Activated B cell treated with CpG ODN at 0.5 μM for 24 hours (primary cell): ENCODE results near the gene RACGAP1. TPM values are rescaled to one million over a fixed set of nuclear protein-coding genes. Genes with fewer than 3 reads are reported as not detected.

ENCODE experiments used
- ATAC-seq: fragments of 200-7000 bp; cut with Tn5 transposase; one replicate; pipeline ENCODE4 v1.10.0; 2021; ENCODE audit warnings: low read depth, mild to moderate bottlenecking, moderate library complexity
- CTCF ChIA-PET: fragments of 350-600 bp; sonication (Branson Sonifier 250); formaldehyde crosslinking; loops from one replicate; lab custom pipeline; 2021; ENCODE audit warnings: antibody characterized with exemption; lab: Charles Lee
- POLR2A ChIA-PET: fragments of 350-600 bp; sonication (Branson Sonifier 250); formaldehyde crosslinking; loops from one replicate; lab custom pipeline; 2021; ENCODE audit warnings: antibody characterized with exemption; lab: Charles Lee
- DNase-seq: peaks from one replicate; pipeline ENCODE4 v3.0.0; 2022
- H3K27ac Mint-ChIP-seq: one replicate; pipeline ENCODE4 v1.8.0; 2020; ENCODE audit warnings: mixed read lengths
- H3K27me3 Mint-ChIP-seq: one replicate; pipeline ENCODE4 v1.8.0; 2021; ENCODE audit warnings: mixed read lengths
- H3K36me3 Mint-ChIP-seq: one replicate; pipeline ENCODE4 v1.8.0; 2021; ENCODE audit warnings: low read depth, mixed read lengths
- H3K4me1 Mint-ChIP-seq: one replicate; pipeline ENCODE4 v1.8.0; 2021; ENCODE audit warnings: mixed read lengths
- H3K4me3 Mint-ChIP-seq: one replicate; pipeline ENCODE4 v1.8.0; 2020; ENCODE audit warnings: mild to moderate bottlenecking, mixed read lengths
- H3K9me3 Mint-ChIP-seq: one replicate; pipeline ENCODE4 v1.8.0; 2020; ENCODE audit warnings: mixed read lengths
- intact Hi-C: fragments of 100-400 bp; cut with micrococcal nuclease; formaldehyde crosslinking; loops from one replicate; pipeline ENCODE4 v1.15.1; 2024
- total RNA-seq: library from RNA; stranded (reverse); gene quantifications from 2 replicates; pipeline ENCODE4 v1.2.3, GENCODE V29; 2022
- TF ChIP-seq, protein P1 (sequence below): fragments of 200-600 bp; IDR thresholded peaks from one replicate; pipeline ENCODE4 v1.8.0; 2022; ENCODE audit warnings: antibody characterized with exemption, mild to moderate bottlenecking

Gene RACGAP1
- total RNA-seq, 1 donor from 2014 or later = 12.6 TPM

DNA sequence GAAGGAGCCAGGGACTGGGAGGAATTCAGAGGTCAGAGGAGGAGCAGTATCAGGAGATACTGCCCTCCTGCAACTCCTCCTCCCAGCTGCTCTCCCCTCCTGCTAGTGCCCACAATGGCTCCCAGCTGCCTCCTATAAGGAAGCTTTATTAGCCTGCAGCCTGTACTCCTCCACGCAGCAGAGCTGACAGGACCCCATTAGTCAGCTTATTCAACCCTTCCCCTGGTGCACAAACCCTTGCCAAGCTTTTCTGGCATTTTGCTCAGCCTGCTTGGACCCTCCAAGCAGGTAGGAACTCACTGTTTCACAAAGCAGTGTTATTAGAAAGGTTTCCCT is 81.7 kb downstream of the RACGAP1 start:
- TF ChIP-seq, protein P1, sequence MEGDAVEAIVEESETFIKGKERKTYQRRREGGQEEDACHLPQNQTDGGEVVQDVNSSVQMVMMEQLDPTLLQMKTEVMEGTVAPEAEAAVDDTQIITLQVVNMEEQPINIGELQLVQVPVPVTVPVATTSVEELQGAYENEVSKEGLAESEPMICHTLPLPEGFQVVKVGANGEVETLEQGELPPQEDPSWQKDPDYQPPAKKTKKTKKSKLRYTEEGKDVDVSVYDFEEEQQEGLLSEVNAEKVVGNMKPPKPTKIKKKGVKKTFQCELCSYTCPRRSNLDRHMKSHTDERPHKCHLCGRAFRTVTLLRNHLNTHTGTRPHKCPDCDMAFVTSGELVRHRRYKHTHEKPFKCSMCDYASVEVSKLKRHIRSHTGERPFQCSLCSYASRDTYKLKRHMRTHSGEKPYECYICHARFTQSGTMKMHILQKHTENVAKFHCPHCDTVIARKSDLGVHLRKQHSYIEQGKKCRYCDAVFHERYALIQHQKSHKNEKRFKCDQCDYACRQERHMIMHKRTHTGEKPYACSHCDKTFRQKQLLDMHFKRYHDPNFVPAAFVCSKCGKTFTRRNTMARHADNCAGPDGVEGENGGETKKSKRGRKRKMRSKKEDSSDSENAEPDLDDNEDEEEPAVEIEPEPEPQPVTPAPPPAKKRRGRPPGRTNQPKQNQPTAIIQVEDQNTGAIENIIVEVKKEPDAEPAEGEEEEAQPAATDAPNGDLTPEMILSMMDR = no peak
- peaks cover 14% of the 10 kb centered on the region for H3K4me1 Mint-ChIP-seq
- DNase-seq (no peak), ATAC-seq (no peak)
- H3K36me3 Mint-ChIP-seq = no peaks in the 10 kb centered on the region
- intact Hi-C loops = no loop called here
- H3K4me3 Mint-ChIP-seq = no peak overlapping the region
- H3K27me3 Mint-ChIP-seq = peaks cover 4% of the 10 kb centered on the region
- POLR2A ChIA-PET = no interaction called here
- H3K9me3 Mint-ChIP-seq = no peaks in the 10 kb centered on the region
- CTCF ChIA-PET = interaction anchor here (1.0 to 2.5 kb wide), 3 partner anchors 24 to 127 kb away, joined by 3 to 9 read pairs (median 4); no protein-coding TSS in a partner anchor
- H3K27ac Mint-ChIP-seq = no peak overlapping the region

DNA sequence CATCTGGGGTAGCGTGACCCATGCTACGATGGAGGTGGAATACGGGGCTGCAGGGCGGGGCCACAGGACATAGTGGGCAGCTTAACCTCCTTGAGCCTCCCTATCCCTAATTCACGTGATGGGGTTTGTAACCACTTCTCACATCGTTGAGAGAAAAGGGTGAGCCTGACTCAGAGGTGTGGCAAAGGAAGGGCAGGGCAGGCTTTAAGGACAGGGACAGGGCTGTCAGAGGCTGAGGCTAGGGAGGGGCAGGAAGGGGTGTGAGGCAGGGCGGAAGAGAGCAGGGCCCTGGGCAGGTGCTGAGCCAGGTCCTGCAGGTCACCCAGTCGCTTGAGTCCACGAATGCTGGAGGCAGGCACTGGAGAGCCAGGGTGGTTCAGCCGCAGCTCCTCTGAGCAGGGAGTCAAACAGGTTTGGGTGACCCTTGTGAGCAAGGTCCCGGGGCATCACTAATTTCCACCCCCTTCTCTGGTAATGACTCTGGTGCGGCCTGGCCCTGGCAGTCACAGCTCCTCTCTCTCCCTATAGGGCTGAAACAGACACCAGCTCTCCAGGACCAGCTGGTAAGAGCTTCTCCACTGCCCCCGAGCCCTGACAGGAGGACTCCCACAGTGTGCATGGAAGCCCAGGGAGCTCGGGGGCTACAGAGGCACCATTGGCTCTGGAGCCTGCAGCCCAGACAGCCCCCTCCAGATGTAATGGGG is 82.2 kb downstream of the RACGAP1 start:
- TF ChIP-seq, protein P1 = no peak
- no peak overlapping the region for H3K27ac Mint-ChIP-seq
- no peaks in the 10 kb centered on the region for H3K9me3 Mint-ChIP-seq
- peaks cover 4% of the 10 kb centered on the region for H3K27me3 Mint-ChIP-seq
- ChIA-PET POLR2A (no interaction called here), CTCF (interaction anchor here (1.0 to 2.5 kb wide), 3 partner anchors 24 to 128 kb away, joined by 3 to 9 read pairs (median 4); no protein-coding TSS in a partner anchor)
- ATAC-seq = no peak
- intact Hi-C loops = no loop called here
- no peak overlapping the region for H3K4me3 Mint-ChIP-seq
- no peaks in the 10 kb centered on the region for H3K36me3 Mint-ChIP-seq
- DNase-seq = no peak
- H3K4me1 Mint-ChIP-seq = peaks cover 14% of the 10 kb centered on the region

DNA sequence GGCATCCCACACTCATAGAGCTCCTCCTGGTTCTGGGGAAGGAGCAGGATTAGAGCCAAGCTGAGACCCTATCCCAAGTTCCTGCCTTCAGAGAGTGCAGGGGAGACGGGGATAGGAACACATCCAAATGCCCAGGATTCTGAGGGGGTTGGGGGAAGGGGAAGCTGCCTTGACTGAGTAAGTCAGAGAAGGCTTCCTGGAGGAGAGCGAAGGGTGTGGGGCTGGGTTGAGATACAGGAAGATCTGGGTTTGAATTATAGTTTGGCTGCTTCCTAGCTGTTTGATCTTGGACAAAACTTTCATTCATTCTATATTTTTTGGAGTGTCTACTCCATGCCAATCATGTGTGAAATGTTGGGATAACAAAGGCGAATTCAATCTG is 82.8 kb downstream of the RACGAP1 start:
- intact Hi-C loops = no loop called here

DNA sequence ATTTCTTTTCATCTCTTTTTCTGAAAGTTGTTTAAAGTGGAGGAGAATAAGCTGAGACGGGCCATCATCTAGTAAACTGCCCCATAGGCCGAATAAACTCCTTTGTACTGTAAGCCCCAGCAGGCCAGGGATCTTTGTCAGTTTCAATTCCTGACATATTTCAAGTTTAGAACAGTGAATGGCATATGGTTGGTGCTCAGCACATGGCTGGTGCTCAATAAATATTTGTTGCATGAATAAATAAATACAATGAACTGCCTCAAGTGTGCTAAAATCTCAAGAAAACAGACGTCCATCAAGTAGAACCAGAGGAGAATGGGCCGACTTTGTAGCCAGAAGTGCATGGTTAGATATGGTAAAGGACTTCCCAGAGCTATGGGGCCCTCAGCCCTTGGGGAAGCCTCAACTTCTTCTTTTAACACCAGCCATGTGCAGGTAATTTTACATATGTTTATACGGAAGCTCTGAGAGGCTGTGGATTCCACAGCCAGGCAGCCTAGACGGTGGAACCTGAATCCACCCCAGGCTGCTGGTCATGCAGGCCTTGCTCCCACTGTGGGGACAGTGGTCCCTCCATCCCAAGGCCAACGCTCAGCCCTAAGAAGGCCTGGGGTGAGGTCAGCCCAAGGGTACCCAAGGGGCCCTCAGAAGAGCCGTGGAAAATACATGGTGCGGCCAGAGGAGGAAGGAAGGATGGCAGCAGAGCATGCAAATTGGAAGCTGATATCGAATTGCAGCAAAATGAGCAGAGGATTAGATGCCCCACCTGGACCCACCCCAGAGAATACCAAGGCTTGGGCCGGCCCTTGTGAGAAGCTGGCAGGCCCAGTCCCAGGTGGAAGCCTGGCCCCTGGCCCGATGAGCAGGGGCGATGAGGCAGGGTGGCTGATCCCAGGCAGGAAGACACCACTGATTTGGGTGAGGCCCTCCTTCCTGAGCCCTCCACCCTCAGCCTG is 83.5 kb downstream of the RACGAP1 start:
- intact Hi-C loops = no loop called here

More for the DNA sequence above, 82.8 kb downstream of the RACGAP1 start:
- Mint-ChIP-seq H3K4me3 (no peak overlapping the region), H3K36me3 (no peaks in the 10 kb centered on the region), H3K4me1 (peaks cover 14% of the 10 kb centered on the region), H3K27me3 (peaks cover 4% of the 10 kb centered on the region), H3K27ac (no peak overlapping the region), H3K9me3 (no peaks in the 10 kb centered on the region)
- TF ChIP-seq, protein P1 = no peak
- ChIA-PET CTCF (interaction anchor here (1.1 to 2.5 kb wide), 2 partner anchors 25 to 129 kb away, joined by 3 to 9 read pairs; no protein-coding TSS in a partner anchor), POLR2A (no interaction called here)
- ATAC-seq (no peak), DNase-seq (no peak)

More for the DNA sequence above, 83.5 kb downstream of the RACGAP1 start:
- H3K4me3 Mint-ChIP-seq = no peak overlapping the region
- H3K36me3 Mint-ChIP-seq = no peaks in the 10 kb centered on the region
- peaks cover 14% of the 10 kb centered on the region for H3K4me1 Mint-ChIP-seq
- H3K27me3 Mint-ChIP-seq = peaks cover 4% of the 10 kb centered on the region
- no peaks in the 10 kb centered on the region for H3K9me3 Mint-ChIP-seq
- TF ChIP-seq, protein P1 = no peak
- ChIA-PET POLR2A (no interaction called here), CTCF (interaction anchor here (2.5 kb wide), 1 partner anchor 25 kb away, joined by 9 read pairs; no protein-coding TSS in a partner anchor)
- H3K27ac Mint-ChIP-seq = no peak overlapping the region
- ATAC-seq (no peak), DNase-seq (no peak)
